Large intestine (tissue), 3 donors: ENCODE results near the gene MYPN. TPM values are rescaled to one million over a fixed set of nuclear protein-coding genes. Genes with fewer than 3 reads are reported as not detected.

ENCODE experiments used
- DNase-seq, 2 donors: peaks; one replicate each; pipeline versions ENCODE4 v3.0.0 to v3.0.0-alpha.2; 2013
- H3K27ac ChIP-seq: one replicate; pipeline ENCODE4 v1.5.1; 2013; ENCODE audit warnings: low read length
- H3K27me3 ChIP-seq: 2 replicates; pipeline ENCODE4 v1.6.1; 2013; ENCODE audit warnings: low read length; ENCODE audit not compliant: control insufficient read depth, insufficient read depth
- H3K36me3 ChIP-seq: 2 replicates; pipeline ENCODE4 v1.6.1; 2013; ENCODE audit warnings: low read length; ENCODE audit not compliant: control insufficient read depth, insufficient read depth
- H3K4me1 ChIP-seq: one replicate; pipeline ENCODE4 v1.6.1; 2013; ENCODE audit warnings: low read length; ENCODE audit not compliant: control insufficient read depth, insufficient read depth
- H3K4me3 ChIP-seq: one replicate; pipeline ENCODE4 v1.5.1; 2013; ENCODE audit warnings: low read length
- H3K9me3 ChIP-seq: one replicate; pipeline ENCODE4 v1.6.1; 2013; ENCODE audit warnings: mild to moderate bottlenecking, low read depth, low read length, moderate library complexity; ENCODE audit not compliant: control insufficient read depth
- WGBS: methylation state at CpG from one replicate; pipeline ENCODE4 v1.1.5; 2013; ENCODE audit warnings: low lambda C conversion rate; ENCODE audit not compliant: insufficient coverage; 5-methylcytosine and 5-hydroxymethylcytosine counted together
- polyA plus RNA-seq: library from polyadenylated mRNA; unstranded; fragments of 120-200 nt; gene quantifications from one replicate; pipeline ENCODE4 v1.2.1, GENCODE V29; 2013

MYPN gene
- polyA plus RNA-seq, 1 donor: 0.16 TPM

DNA sequence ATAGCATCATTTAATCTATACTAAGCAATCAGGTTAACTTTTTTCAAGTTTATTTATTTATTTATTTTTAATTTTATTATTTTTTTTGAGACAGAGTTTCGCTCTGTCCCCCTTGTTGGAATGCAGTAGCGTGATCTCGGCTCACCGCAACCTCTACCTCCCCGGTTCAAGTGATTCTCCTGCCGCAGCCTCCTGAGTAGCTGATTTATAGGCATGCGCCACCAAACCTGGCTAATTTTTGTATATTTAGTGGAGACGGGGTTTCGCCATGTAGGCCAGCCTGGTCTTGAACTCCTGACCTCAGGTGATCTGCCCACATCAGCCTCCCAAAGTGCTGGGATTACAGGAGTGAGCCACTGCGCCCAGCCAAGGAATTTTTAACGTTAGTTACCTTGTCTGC, 635 bp upstream of the MYPN start:
- 100% methylated on average over 2 of the region's 11 CpGs for WGBS
- no peaks in the 10 kb centered on the region for H3K9me3 ChIP-seq
- DNase-seq: no peak
- no peak overlapping the region for H3K27ac ChIP-seq
- no peak overlapping the region for H3K4me3 ChIP-seq
- no peaks in the 10 kb centered on the region for H3K36me3 ChIP-seq
- no peaks in the 10 kb centered on the region for H3K4me1 ChIP-seq
- H3K27me3 ChIP-seq: no peaks in the 10 kb centered on the region

DNA sequence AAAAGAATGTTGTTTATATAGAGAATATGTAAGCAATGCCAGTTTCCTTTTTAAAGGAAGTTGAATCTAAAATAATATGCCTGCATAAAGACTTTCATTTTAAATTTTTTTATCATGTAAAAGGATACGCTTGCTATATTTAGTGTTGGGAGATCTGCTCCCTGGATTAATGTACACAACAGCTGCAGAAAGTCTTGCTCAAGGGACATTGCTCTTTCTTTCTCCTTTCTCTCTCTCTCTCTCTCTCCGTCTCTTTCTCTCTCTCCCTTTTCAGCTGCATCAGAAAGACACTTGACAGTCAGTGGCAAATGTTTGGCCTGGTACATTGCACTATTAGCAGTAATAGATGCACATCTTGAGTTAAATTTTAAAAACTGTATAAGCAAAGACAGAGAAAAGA, 739 bp downstream of the MYPN start:
- H3K27ac ChIP-seq: no peak overlapping the region
- H3K4me1 ChIP-seq: no peaks in the 10 kb centered on the region
- no peak for DNase-seq
- WGBS: 89% methylated on average over 2 of the region's 2 CpGs
- no peaks in the 10 kb centered on the region for H3K36me3 ChIP-seq
- H3K9me3 ChIP-seq: no peaks in the 10 kb centered on the region
- H3K27me3 ChIP-seq: no peaks in the 10 kb centered on the region
- H3K4me3 ChIP-seq: no peak overlapping the region

DNA sequence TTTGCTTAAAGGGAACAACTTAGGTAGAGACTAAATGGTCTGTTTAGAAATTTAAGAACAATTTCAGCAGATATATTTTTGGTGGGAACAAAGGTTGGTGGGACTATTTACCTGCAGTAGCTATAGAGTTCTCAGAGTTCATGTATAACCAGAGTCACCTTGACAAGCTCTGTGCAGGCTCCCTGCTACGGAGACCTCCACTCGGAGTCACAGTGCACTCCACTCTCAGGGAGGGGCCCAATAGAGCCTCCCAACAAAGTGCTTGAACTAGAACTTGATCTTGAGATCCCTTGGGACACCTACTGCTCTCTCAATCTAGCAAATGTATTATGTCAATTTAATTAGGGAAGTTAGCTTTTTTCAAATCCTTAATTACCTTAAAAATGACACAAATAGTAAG, 2.3 kb downstream of the MYPN start:
- no peak overlapping the region for H3K4me3 ChIP-seq
- H3K4me1 ChIP-seq: no peaks in the 10 kb centered on the region
- no peak for DNase-seq
- no CpG with 5 or more reads among the region's 2 CpGs for WGBS
- H3K27ac ChIP-seq: no peak overlapping the region
- H3K36me3 ChIP-seq: no peaks in the 10 kb centered on the region
- H3K27me3 ChIP-seq: no peaks in the 10 kb centered on the region
- H3K9me3 ChIP-seq: no peaks in the 10 kb centered on the region

DNA sequence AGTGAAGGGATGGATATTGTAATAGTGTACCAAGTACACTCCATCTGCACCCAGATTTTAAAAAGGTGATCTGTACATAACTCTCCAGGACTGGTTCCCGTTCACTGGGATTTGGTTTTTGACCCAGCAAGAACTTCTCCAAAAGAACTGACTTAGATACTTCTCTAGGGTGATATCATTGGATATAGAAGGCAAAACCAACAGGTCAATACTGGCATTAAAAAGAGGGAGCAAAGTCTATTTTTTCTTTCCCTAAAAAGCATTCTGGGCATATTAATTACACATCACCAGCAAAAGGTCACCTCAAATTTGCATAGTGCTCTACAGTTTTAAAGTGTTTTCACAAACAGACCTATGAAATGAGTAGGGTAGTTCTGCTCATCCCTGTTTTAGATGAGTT, 3.5 kb downstream of the MYPN start:
- H3K27me3 ChIP-seq: no peaks in the 10 kb centered on the region
- WGBS: no CpG with 5 or more reads among the region's 1 CpG
- H3K4me1 ChIP-seq: no peaks in the 10 kb centered on the region
- H3K36me3 ChIP-seq: no peaks in the 10 kb centered on the region
- no peaks in the 10 kb centered on the region for H3K9me3 ChIP-seq
- no peak overlapping the region for H3K27ac ChIP-seq
- H3K4me3 ChIP-seq: no peak overlapping the region
- DNase-seq: no peak

DNA sequence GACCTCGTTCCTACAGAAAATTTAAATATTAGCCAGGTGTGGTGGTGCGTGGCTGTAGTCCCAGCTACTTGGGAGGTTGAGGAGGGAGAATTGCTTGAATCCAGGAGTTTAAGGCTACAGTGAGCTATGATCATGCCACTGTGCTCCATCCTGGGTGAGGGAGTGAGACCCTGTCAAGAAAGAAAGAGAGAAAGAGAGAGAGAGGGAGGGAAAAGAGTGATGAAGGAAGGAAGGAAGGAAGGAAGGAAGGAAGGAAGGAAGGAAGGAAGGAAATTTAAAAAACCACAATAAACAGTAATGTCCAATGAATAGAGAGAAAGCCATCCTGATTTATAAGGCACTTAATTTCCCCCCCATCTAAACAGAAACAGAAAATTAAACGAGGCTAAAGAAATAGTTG, 9.4 kb downstream of the MYPN start:
- WGBS: no CpG with 5 or more reads among the region's 3 CpGs
- Histone ChIP-seq H3K27me3 (peaks cover 3% of the 10 kb centered on the region), H3K36me3 (no peaks in the 10 kb centered on the region), H3K9me3 (no peaks in the 10 kb centered on the region), H3K4me1 (no peaks in the 10 kb centered on the region), H3K4me3 (no peak overlapping the region), H3K27ac (no peak overlapping the region)
- no peak for DNase-seq

DNA sequence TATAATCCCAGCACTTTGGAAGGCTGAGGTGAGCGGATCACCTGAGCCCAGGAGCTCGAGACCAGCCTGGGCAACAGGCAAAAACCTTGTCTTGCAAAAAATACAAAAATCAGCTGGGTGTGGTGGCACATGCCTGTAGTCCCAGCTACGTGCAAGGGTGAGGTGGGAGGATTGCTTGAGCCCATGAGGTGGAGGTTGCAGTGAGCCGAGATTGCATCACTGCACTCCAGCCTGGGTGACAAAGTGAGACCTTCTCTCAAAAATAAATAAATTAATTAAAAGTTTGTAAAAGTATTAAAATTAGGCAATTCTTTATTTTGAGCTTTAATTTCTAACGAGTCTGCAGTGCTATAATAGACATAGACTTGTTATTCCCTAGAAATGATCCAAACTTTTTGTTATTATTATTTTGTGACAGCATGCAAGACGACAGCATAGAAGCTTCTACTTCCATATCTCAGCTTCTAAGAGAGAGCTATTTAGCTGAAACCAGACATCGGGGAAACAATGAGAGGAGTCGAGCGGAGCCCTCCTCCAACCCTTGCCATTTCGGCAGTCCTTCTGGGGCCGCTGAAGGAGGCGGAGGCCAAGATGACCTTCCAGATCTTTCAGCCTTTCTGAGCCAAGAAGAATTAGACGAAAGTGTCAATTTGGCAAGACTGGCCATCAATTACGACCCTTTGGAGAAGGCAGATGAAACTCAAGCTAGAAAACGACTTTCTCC, 11.9 kb downstream of the MYPN start:
- Histone ChIP-seq H3K36me3 (no peaks in the 10 kb centered on the region), H3K27ac (no peak overlapping the region), H3K4me3 (no peak overlapping the region), H3K9me3 (no peaks in the 10 kb centered on the region), H3K27me3 (peaks cover 3% of the 10 kb centered on the region), H3K4me1 (no peaks in the 10 kb centered on the region)
- 80% methylated on average over 1 of the region's 15 CpGs for WGBS
- DNase-seq: no peak

DNA sequence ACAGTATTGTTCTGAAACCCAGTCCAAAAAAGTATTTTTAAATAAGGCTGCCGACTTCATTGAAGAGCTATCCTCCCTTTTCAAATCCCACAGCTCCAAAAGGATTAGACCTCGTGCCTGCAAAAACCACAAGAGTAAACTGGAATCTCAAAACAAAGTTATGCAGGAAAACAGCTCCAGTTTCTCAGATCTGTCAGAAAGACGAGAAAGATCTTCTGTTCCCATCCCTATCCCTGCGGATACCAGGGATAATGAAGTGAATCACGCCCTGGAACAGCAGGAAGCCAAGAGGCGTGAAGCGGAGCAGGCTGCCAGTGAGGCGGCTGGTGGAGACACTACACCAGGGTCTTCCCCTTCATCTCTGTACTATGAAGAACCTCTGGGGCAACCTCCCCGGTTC, 12.6 kb downstream of the MYPN start:
- WGBS: no CpG with 5 or more reads among the region's 9 CpGs
- Histone ChIP-seq H3K27me3 (peaks cover 3% of the 10 kb centered on the region), H3K9me3 (no peaks in the 10 kb centered on the region), H3K36me3 (no peaks in the 10 kb centered on the region), H3K4me3 (no peak overlapping the region), H3K4me1 (no peaks in the 10 kb centered on the region), H3K27ac (no peak overlapping the region)
- DNase-seq: no peak

DNA sequence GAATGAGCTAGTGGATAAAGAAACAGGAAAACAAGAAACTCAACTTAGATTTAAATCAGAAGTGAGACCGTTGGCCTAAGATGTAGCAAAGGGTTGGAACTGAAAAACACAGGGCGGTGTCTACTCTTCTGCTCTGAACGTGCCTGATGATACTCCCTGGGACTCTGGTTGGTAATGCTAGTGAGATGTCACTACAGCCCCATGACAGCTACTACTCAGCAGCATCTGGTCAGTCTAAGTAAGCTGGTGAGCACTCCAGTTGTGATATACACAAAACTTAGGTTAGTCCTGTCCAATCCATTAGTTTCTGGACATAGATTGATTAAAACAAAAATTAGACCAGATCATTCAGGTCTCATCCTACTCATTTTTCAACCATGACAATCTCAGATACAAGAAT, 15.4 kb downstream of the MYPN start:
- no peak for DNase-seq
- no CpG with 5 or more reads among the region's 3 CpGs for WGBS

DNA sequence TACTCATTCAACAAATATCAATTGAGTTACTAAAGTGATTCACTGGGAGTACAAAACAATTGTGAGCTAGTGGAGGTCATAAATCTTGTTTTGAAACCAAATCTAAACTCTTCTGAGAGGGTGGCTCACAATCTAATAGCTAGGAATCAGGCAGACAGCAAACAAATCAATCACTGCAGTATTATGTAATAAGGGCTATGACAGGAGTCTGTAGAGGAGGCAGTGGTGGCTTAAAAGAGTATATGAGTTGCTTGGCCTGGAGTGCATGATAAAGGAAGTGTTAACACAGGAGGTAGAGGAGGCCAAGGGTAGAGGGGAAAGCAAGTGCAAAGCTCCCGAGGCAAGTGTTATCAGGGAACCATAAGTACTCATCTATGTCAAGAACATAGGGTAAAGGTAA, 16.5 kb downstream of the MYPN start:
- no peak overlapping the region for H3K27ac ChIP-seq
- WGBS: no CpG with 5 or more reads among the region's 1 CpG

More for the DNA sequence above, 15.4 kb downstream of the MYPN start:
- H3K27me3 ChIP-seq: no peaks in the 10 kb centered on the region
- H3K4me1 ChIP-seq: no peaks in the 10 kb centered on the region
- no peaks in the 10 kb centered on the region for H3K9me3 ChIP-seq
- H3K27ac ChIP-seq: no peak overlapping the region
- H3K4me3 ChIP-seq: no peak overlapping the region
- no peaks in the 10 kb centered on the region for H3K36me3 ChIP-seq

DNA sequence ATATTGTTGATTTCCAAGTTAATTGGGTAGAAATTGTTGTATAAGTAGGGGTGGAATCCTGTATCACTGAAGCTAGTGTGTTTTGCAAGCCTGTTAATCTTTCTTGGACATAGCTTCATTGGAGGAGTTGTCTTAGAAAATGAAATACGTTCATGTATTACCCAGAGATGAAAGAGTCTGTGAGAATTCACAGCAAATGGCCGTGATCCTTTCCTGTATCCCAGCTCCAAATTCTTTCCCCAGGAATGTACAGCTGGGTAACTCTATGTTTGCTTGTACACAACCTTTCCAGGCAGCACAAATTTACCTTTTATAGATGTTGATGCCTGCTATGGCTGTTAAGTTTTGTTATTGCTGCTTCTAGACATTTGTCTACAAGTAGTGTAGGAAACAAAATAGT, 18.7 kb downstream of the MYPN start:
- DNase-seq: no peak

More for the DNA sequence above, 16.5 kb downstream of the MYPN start:
- peak; percentile 55 to 77 for DNase-seq
- no peak overlapping the region for H3K4me3 ChIP-seq
- H3K36me3 ChIP-seq: no peaks in the 10 kb centered on the region
- no peaks in the 10 kb centered on the region for H3K4me1 ChIP-seq
- no peaks in the 10 kb centered on the region for H3K9me3 ChIP-seq
- H3K27me3 ChIP-seq: no peaks in the 10 kb centered on the region

DNA sequence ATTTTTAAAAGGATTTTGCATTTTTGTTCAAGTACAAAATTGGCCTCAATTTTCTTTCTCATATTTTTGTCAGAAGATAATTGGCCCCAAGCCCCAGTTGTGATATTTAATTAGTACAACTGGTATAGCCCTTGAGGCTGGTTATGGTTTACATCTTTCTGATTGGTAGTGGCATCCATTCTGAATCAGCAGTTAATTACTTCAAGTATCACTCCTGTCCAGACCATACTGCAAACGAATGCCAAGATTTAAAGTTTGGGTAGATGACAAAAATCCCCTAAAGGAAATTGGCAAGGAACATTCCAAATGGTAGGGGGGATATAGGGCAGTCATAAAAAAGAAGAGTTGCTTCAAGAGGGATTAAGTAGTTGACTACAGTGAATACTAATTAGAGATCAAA, 23.1 kb downstream of the MYPN start:
- no peak for DNase-seq
- no peak overlapping the region for H3K4me3 ChIP-seq
- H3K9me3 ChIP-seq: no peaks in the 10 kb centered on the region
- no peaks in the 10 kb centered on the region for H3K4me1 ChIP-seq
- H3K36me3 ChIP-seq: no peaks in the 10 kb centered on the region
- no peak overlapping the region for H3K27ac ChIP-seq
- no peaks in the 10 kb centered on the region for H3K27me3 ChIP-seq
- no CpG with 5 or more reads among the region's 1 CpG for WGBS

More for the DNA sequence above, 18.7 kb downstream of the MYPN start:
- H3K4me3 ChIP-seq: no peak overlapping the region
- no peak overlapping the region for H3K27ac ChIP-seq
- WGBS: no CpG with 5 or more reads among the region's 2 CpGs
- H3K4me1 ChIP-seq: no peaks in the 10 kb centered on the region
- H3K27me3 ChIP-seq: no peaks in the 10 kb centered on the region
- no peaks in the 10 kb centered on the region for H3K36me3 ChIP-seq
- no peaks in the 10 kb centered on the region for H3K9me3 ChIP-seq
